Measurements from ENCODE around the gene STARD9.

Gene STARD9

DNA sequence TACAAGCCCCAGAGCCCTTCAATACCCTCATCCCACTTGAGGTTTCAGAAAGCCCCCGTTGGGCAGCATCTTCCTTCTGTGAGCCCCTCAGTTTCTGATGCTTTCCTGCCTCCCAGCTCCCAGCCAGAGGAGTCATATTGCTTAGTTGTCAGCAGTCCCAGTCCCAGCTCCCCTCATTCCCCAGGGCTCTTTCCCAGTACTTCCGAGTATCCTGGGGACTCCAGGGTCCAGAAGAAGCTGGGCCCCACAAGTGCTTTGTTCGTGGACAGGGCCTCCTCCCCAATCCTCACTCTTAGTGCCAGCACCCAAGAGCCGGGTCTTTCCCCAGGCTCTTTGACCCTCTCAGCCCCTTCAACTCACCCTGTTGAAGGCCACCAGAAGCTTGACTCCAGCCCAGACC is 117.6 kb downstream of the STARD9 start:
- no peaks in the 10 kb centered on the region for H3K4me1 ChIP-seq (ENCODE audit: control insufficient read depth in 1 of 2, insufficient read depth in 1 of 2, low read depth in 1 of 2, low read length in 1 of 2)
- TF ChIP-seq CTCF (IDR thresholded peaks at IDR 0.05): no peak
- H3K36me3 ChIP-seq: no peaks in the 10 kb centered on the region
- H3K27me3 ChIP-seq: no peaks in the 10 kb centered on the region
- no peak overlapping the region for H3K4me3 ChIP-seq (ENCODE audit: low read depth in 1 of 2, low read length in 1 of 2)
- H3K27ac ChIP-seq: no peak overlapping the region
- no peaks in the 10 kb centered on the region for H3K9me3 ChIP-seq

- H3K27me3 ChIP-seq: no peaks in the 10 kb centered on the region
Observed at GRCh38 chr15:42693496-42693895, 118.1 kb downstream of the STARD9 start.

GRCh38 chr15:42693942-42694341 is 118.5 kb downstream of the STARD9 start:
- H3K36me3 ChIP-seq: no peaks in the 10 kb centered on the region
- no peaks in the 10 kb centered on the region for H3K27me3 ChIP-seq
- TF ChIP-seq CTCF (IDR thresholded peaks at IDR 0.05): no peak
- H3K9me3 ChIP-seq: no peaks in the 10 kb centered on the region
- no peak overlapping the region for H3K4me3 ChIP-seq (ENCODE audit: low read depth in 1 of 2, low read length in 1 of 2)
- H3K4me1 ChIP-seq (ENCODE audit: control insufficient read depth in 1 of 2, insufficient read depth in 1 of 2, low read depth in 1 of 2, low read length in 1 of 2): no peaks in the 10 kb centered on the region
- H3K27ac ChIP-seq: no peak overlapping the region

More at GRCh38 chr15:42693496-42693895, 118.1 kb downstream of the STARD9 start:
- H3K4me1 ChIP-seq (ENCODE audit: control insufficient read depth in 1 of 2, insufficient read depth in 1 of 2, low read depth in 1 of 2, low read length in 1 of 2): no peaks in the 10 kb centered on the region
- no peak overlapping the region for H3K4me3 ChIP-seq (ENCODE audit: low read depth in 1 of 2, low read length in 1 of 2)
- H3K36me3 ChIP-seq: no peaks in the 10 kb centered on the region
- H3K27ac ChIP-seq: no peak overlapping the region
- TF ChIP-seq CTCF (IDR thresholded peaks at IDR 0.05): no peak
- H3K9me3 ChIP-seq: no peaks in the 10 kb centered on the region

DNA sequence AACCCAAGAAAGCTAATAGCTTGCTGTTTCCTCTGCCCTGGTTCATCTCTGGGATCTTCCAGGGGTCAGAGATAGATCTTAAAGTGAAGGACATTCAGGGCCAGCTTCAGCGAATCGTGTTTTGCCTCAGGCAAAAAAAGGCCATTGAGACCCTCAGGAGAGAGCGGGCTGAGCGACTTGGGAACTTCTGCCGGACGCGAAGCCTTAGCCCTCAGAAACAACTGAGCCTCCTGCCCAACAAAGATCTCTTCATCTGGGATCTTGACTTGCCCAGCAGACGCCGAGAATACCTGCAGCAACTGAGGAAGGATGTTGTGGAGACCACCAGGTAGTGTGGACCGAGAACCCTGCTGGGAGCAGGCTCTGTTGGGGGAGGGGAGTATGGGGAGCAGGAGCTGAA is 119.0 kb downstream of the STARD9 start:
- no peak overlapping the region for H3K27ac ChIP-seq

GRCh38 chr15:42695527-42696071 is 120.2 kb downstream of the STARD9 start:
- Histone ChIP-seq H3K4me1 (ENCODE audit: control insufficient read depth in 1 of 2, insufficient read depth in 1 of 2, low read depth in 1 of 2, low read length in 1 of 2) (no peaks in the 10 kb centered on the region), H3K36me3 (no peaks in the 10 kb centered on the region), H3K27me3 (no peaks in the 10 kb centered on the region), H3K27ac (no peak overlapping the region), H3K9me3 (no peaks in the 10 kb centered on the region), H3K4me3 (ENCODE audit: low read depth in 1 of 2, low read length in 1 of 2) (no peak overlapping the region)
- no peak for TF ChIP-seq CTCF (IDR thresholded peaks at IDR 0.05)

More for the DNA sequence above, 119.0 kb downstream of the STARD9 start:
- Histone ChIP-seq H3K27me3 (no peaks in the 10 kb centered on the region), H3K9me3 (no peaks in the 10 kb centered on the region), H3K36me3 (no peaks in the 10 kb centered on the region), H3K4me3 (ENCODE audit: low read depth in 1 of 2, low read length in 1 of 2) (no peak overlapping the region), H3K4me1 (ENCODE audit: control insufficient read depth in 1 of 2, insufficient read depth in 1 of 2, low read depth in 1 of 2, low read length in 1 of 2) (no peaks in the 10 kb centered on the region)
- TF ChIP-seq CTCF (IDR thresholded peaks at IDR 0.05): no peak

GRCh38 chr15:42696626-42697025 is 121.2 kb downstream of the STARD9 start:
- no peak for TF ChIP-seq CTCF (IDR thresholded peaks at IDR 0.05)
- no peaks in the 10 kb centered on the region for H3K9me3 ChIP-seq
- no peaks in the 10 kb centered on the region for H3K36me3 ChIP-seq
- no peaks in the 10 kb centered on the region for H3K4me1 ChIP-seq (ENCODE audit: control insufficient read depth in 1 of 2, insufficient read depth in 1 of 2, low read depth in 1 of 2, low read length in 1 of 2)
- no peaks in the 10 kb centered on the region for H3K27me3 ChIP-seq
- no peak overlapping the region for H3K27ac ChIP-seq
- no peak overlapping the region for H3K4me3 ChIP-seq (ENCODE audit: low read depth in 1 of 2, low read length in 1 of 2)
